NCI-H2196 treated with DMSO at 0.1 percent for 48 hours (cell line): ENCODE measurements around the gene SUPT3H.

Experiments used
- DNase-seq: peaks from one replicate; lab custom pipeline; 2025; ENCODE audit not compliant: unreplicated experiment; lab: John Stamatoyannopoulos, UW

SUPT3H gene

GRCh38 chr6:45012687-45013086 is 365.0 kb downstream of the SUPT3H start:
- no peak for DNase-seq

- DNase-seq, result no peak
Measured at GRCh38 chr6:45009576-45009975, 368.2 kb downstream of the SUPT3H start.

- DNase-seq, result no peak
Measured at GRCh38 chr6:45006893-45007292, 370.8 kb downstream of the SUPT3H start.

GRCh38 chr6:45003961-45004360 is 373.8 kb downstream of the SUPT3H start:
- no peak for DNase-seq

- DNase-seq, result no peak
Measured at GRCh38 chr6:45003387-45003786, 374.3 kb downstream of the SUPT3H start.

- no peak for DNase-seq
Measured at GRCh38 chr6:45002390-45003105, 375.2 kb downstream of the SUPT3H start.

- DNase-seq, result no peak
Measured at GRCh38 chr6:45001663-45002062, 376.1 kb downstream of the SUPT3H start.

GRCh38 chr6:45000833-45001232 is 376.9 kb downstream of the SUPT3H start:
- no peak for DNase-seq

- DNase-seq, result no peak
Measured at GRCh38 chr6:44999066-44999465, 378.7 kb downstream of the SUPT3H start.

- DNase-seq, result no peak
Measured at GRCh38 chr6:44995486-44996132, 382.1 kb downstream of the SUPT3H start.

- no peak for DNase-seq
Measured at GRCh38 chr6:44989391-44989790, 388.3 kb downstream of the SUPT3H start.

- DNase-seq, result no peak
Measured at GRCh38 chr6:44985006-44985405, 392.7 kb downstream of the SUPT3H start.

GRCh38 chr6:44983467-44984365 is 394.0 kb downstream of the SUPT3H start:
- no peak for DNase-seq

GRCh38 chr6:44980841-44981240 is 396.9 kb downstream of the SUPT3H start:
- no peak for DNase-seq

- DNase-seq, result no peak
Measured at GRCh38 chr6:44976677-44977641, 400.8 kb downstream of the SUPT3H start.

GRCh38 chr6:44974511-44974910 is 403.2 kb downstream of the SUPT3H start:
- DNase-seq, result no peak

GRCh38 chr6:44972709-44973108 is 405.0 kb downstream of the SUPT3H start:
- no peak for DNase-seq

- no peak for DNase-seq
Measured at GRCh38 chr6:44969446-44970185, 408.1 kb downstream of the SUPT3H start.

GRCh38 chr6:44967481-44967880 is 410.3 kb downstream of the SUPT3H start:
- DNase-seq, result no peak
